GM18858 (cell line): ENCODE measurements around the gene SLC44A5.

Source experiments
- ATAC-seq: cut with Tn5 transposase; IDR thresholded peaks from one replicate; pipeline ENCODE4 v1.9.1; 2021; ENCODE audit not compliant: unreplicated experiment

The SLC44A5 gene

GRCh38 chr1:75589637-75590036 is 21.3 kb downstream of the SLC44A5 start:
- no peak for ATAC-seq

GRCh38 chr1:75588779-75589475 is 22.0 kb downstream of the SLC44A5 start:
- ATAC-seq = no peak

GRCh38 chr1:75587692-75588091 is 23.2 kb downstream of the SLC44A5 start:
- no peak for ATAC-seq

- no peak for ATAC-seq
These were observed 27.6 kb downstream of the SLC44A5 start for GRCh38 chr1:75583282-75583681.

GRCh38 chr1:75582725-75583261 is 28.1 kb downstream of the SLC44A5 start:
- no peak for ATAC-seq

GRCh38 chr1:75579046-75579445 is 31.9 kb downstream of the SLC44A5 start:
- ATAC-seq = no peak

- ATAC-seq = no peak
These were observed 35.1 kb downstream of the SLC44A5 start for GRCh38 chr1:75575837-75576236.

- ATAC-seq = no peak
These were observed 43.7 kb downstream of the SLC44A5 start for GRCh38 chr1:75567191-75567590.

- no peak for ATAC-seq
These were observed 51.1 kb downstream of the SLC44A5 start for GRCh38 chr1:75559800-75560199.

- ATAC-seq = no peak
These were observed 51.8 kb downstream of the SLC44A5 start for GRCh38 chr1:75559136-75559535.

GRCh38 chr1:75554870-75555269 is 56.0 kb downstream of the SLC44A5 start:
- ATAC-seq = no peak

- no peak for ATAC-seq
These were observed 56.7 kb downstream of the SLC44A5 start for GRCh38 chr1:75554181-75554580.

- ATAC-seq = no peak
These were observed 60.4 kb downstream of the SLC44A5 start for GRCh38 chr1:75550559-75550958.

- no peak for ATAC-seq
These were observed 62.0 kb downstream of the SLC44A5 start for GRCh38 chr1:75548721-75549480.

- ATAC-seq = no peak
These were observed 67.2 kb downstream of the SLC44A5 start for GRCh38 chr1:75543705-75544104.

- ATAC-seq = no peak
These were observed 67.9 kb downstream of the SLC44A5 start for GRCh38 chr1:75542818-75543570.

- ATAC-seq = no peak
These were observed 71.4 kb downstream of the SLC44A5 start for GRCh38 chr1:75539230-75540116.

GRCh38 chr1:75533085-75533484 is 77.8 kb downstream of the SLC44A5 start:
- no peak for ATAC-seq

GRCh38 chr1:75531570-75531969 is 79.3 kb downstream of the SLC44A5 start:
- no peak for ATAC-seq

- ATAC-seq = no peak
These were observed 81.4 kb downstream of the SLC44A5 start for GRCh38 chr1:75529488-75529887.

- ATAC-seq = no peak
These were observed 82.9 kb downstream of the SLC44A5 start for GRCh38 chr1:75528001-75528400.
